GM23248 (cell line): ENCODE measurements around the gene NUDT4. TPM values are rescaled to one million over a fixed set of nuclear protein-coding genes. Genes with fewer than 3 reads are reported as not detected.
A peak's percentile ranks its signal among the peaks of the same experiment; 100 is the strongest.
"Not testable (repeated sequence)": the region's sequence is repeated elsewhere in the genome, so short reads cannot be mapped to it uniquely, and the experiment has no call there.

Experiments
- DNase-seq: peaks from one replicate; pipeline ENCODE4 v3.0.0-alpha.2; 2015
- H2AFZ ChIP-seq: fragments of 200-600 bp; sonication (generic); 2 replicates; pipeline ENCODE4 v1.6.1; 2016; ENCODE audit warnings: antibody characterized with exemption
- H3F3A ChIP-seq: fragments of 200-600 bp; sonication (generic); 2 replicates; pipeline ENCODE4 v1.6.1; 2016; ENCODE audit warnings: mild to moderate bottlenecking, antibody characterized with exemption, mixed run types; ENCODE audit not compliant: insufficient read depth
- H3K27ac ChIP-seq: fragments of 200-600 bp; sonication (generic); 2 replicates; pipeline ENCODE4 v1.5.1; 2016; ENCODE audit warnings: mild to moderate bottlenecking
- H3K27me3 ChIP-seq: fragments of 200-600 bp; sonication (generic); replicated peaks from 2 replicates; pipeline ENCODE4 v1.6.1; 2016; ENCODE audit warnings: mild to moderate bottlenecking; ENCODE audit not compliant: insufficient read depth
- H3K36me3 ChIP-seq: fragments of 200-600 bp; sonication (generic); 2 replicates; pipeline ENCODE4 v1.6.1; 2016; ENCODE audit warnings: low read depth, mild to moderate bottlenecking
- H3K4me1 ChIP-seq: fragments of 200-600 bp; sonication (generic); 2 replicates; pipeline ENCODE4 v1.6.1; 2016; ENCODE audit warnings: mild to moderate bottlenecking; ENCODE audit not compliant: insufficient read depth
- H3K4me2 ChIP-seq: fragments of 200-600 bp; sonication (generic); one replicate; pipeline ENCODE4 v1.6.1; 2016; ENCODE audit warnings: mild to moderate bottlenecking; ENCODE audit not compliant: unreplicated experiment
- H3K4me3 ChIP-seq: fragments of 200-600 bp; sonication (generic); 2 replicates; pipeline ENCODE4 v1.5.1; 2016; ENCODE audit warnings: mild to moderate bottlenecking
- H3K79me2 ChIP-seq: fragments of 200-600 bp; sonication (generic); 2 replicates; pipeline ENCODE4 v1.6.1; 2016; ENCODE audit warnings: mild to moderate bottlenecking; ENCODE audit not compliant: insufficient read depth
- H3K9ac ChIP-seq: fragments of 200-600 bp; sonication (generic); 2 replicates; pipeline ENCODE4 v1.6.1; 2016; ENCODE audit warnings: mild to moderate bottlenecking
- H3K9me2 ChIP-seq: fragments of 200-600 bp; sonication (generic); 2 replicates; pipeline ENCODE4 v1.6.1; 2016; ENCODE audit warnings: mixed run types, mild to moderate bottlenecking, moderate library complexity; ENCODE audit not compliant: insufficient read depth
- H3K9me3 ChIP-seq: fragments of 200-600 bp; sonication (generic); one replicate; pipeline ENCODE4 v1.6.1; 2017; ENCODE audit warnings: low read depth
- H4K20me1 ChIP-seq: fragments of 200-600 bp; sonication (generic); 2 replicates; pipeline ENCODE4 v1.6.0; 2016; ENCODE audit not compliant: insufficient read depth
- EZH2 ChIP-seq: fragments of 200-600 bp; sonication (generic); IDR thresholded peaks from 2 replicates; pipeline ENCODE4 v1.6.1; 2018; ENCODE audit warnings: antibody characterized with exemption, mild to moderate bottlenecking; ENCODE audit not compliant: insufficient read depth, poor library complexity, severe bottlenecking
- EZH2phosphoT487 ChIP-seq: fragments of 200-600 bp; sonication (generic); IDR thresholded peaks from 2 replicates; pipeline ENCODE4 v1.6.1; 2018; ENCODE audit warnings: antibody characterized with exemption, moderate library complexity, mild to moderate bottlenecking, low read depth; ENCODE audit not compliant: insufficient read depth
- WGBS, 2 experiments: methylation state at CpG; one replicate each; pipeline ENCODE4 v1.1.6; 2015 to 2017; ENCODE audit warnings: low lambda C conversion rate in 2 of 2, low coverage in 1 of 2; ENCODE audit errors: missing lambda C conversion rate in 2 of 2; 5-methylcytosine and 5-hydroxymethylcytosine counted together
- in situ Hi-C: fragments of 300-500 bp; cut with MboI; formaldehyde crosslinking; loops from 2 replicates; pipeline ENCODE4 v1.15.0; 2020
- polyA plus RNA-seq: library from polyadenylated mRNA; unstranded; fragments of >200 nt; fragmentation: Nextera tagmentation; extraction: Ambion mirVana; gene quantifications from 2 replicates; pipeline ENCODE4 v1.2.1, GENCODE V29; 2016
- total RNA-seq: library from RNA; depleted of rRNA; stranded (reverse); fragments of >200 nt; shearing (Covaris generic); gene quantifications from 2 replicates; pipeline ENCODE4 v1.2.3, GENCODE V29; 2014

Gene NUDT4
- total and polyA plus RNA-seq, 2 experiments from 2014 or later = 37.2 to 47.8 TPM

GRCh38 chr12:93412396-93412795, 34.7 kb downstream of the NUDT4 start:
- H3K9ac ChIP-seq, H3K4me3 ChIP-seq, H3K4me2 ChIP-seq, H2AFZ ChIP-seq, DNase-seq, H4K20me1 ChIP-seq, H3K9me2 ChIP-seq, H3K27me3 ChIP-seq, in situ Hi-C loops, H3K9me3 ChIP-seq, H3K27ac ChIP-seq: not testable (repeated sequence)
- Histone ChIP-seq H3F3A (peaks cover 57% of the 10 kb centered on the region), H3K79me2 (peaks cover 94% of the 10 kb centered on the region), H3K4me1 (peaks cover 53% of the 10 kb centered on the region), H3K36me3 (peaks cover 12% of the 10 kb centered on the region; the same call in 1 of the 2 replicates)
- WGBS, 2 experiments = 96 to 99% methylated on average over 8 of the region's 8 CpGs

- no peak for DNase-seq
- no peaks in the 10 kb centered on the region for H3K9me3 ChIP-seq
- H4K20me1 ChIP-seq = no peaks in the 10 kb centered on the region
- H3K9ac ChIP-seq = no peak overlapping the region
- WGBS, 2 experiments = 98 to 100% methylated on average over 3 of the region's 3 CpGs
- no peak overlapping the region for H2AFZ ChIP-seq
- H3K9me2 ChIP-seq = no peaks in the 10 kb centered on the region
- in situ Hi-C loops = no loop called here
- TF ChIP-seq EZH2phosphoT487 = no peak
- H3K4me3 ChIP-seq = no peak overlapping the region
- H3K27me3 ChIP-seq = no peaks in the 10 kb centered on the region
- peaks cover 12% of the 10 kb centered on the region; the same call in 1 of the 2 replicates for H3K36me3 ChIP-seq
- H3K27ac ChIP-seq = no peak overlapping the region
- H3K79me2 ChIP-seq = peaks cover 99% of the 10 kb centered on the region
- H3K4me2 ChIP-seq = no peak overlapping the region
- H3F3A ChIP-seq = peaks cover 50% of the 10 kb centered on the region
- peaks cover 53% of the 10 kb centered on the region for H3K4me1 ChIP-seq
Measured at GRCh38 chr12:93413064-93413463, 35.3 kb downstream of the NUDT4 start.

- no peaks in the 10 kb centered on the region for H3K27me3 ChIP-seq
- peak overlapping the region; percentile 36 for H3K4me3 ChIP-seq
- TF ChIP-seq EZH2phosphoT487 (no peak), EZH2 (no peak)
- H3K36me3 ChIP-seq = no peaks in the 10 kb centered on the region; the same call in 1 of the 2 replicates
- peak overlapping the region; percentile 68 for H3K4me2 ChIP-seq
- H3K27ac ChIP-seq = peak overlapping the region; percentile 64
- H3K79me2 ChIP-seq = peaks cover 100% of the 10 kb centered on the region
- no peaks in the 10 kb centered on the region for H4K20me1 ChIP-seq
- H3K4me1 ChIP-seq = peaks cover 34% of the 10 kb centered on the region
- peak; percentile 75 for DNase-seq
- in situ Hi-C loops = no loop called here
- no peaks in the 10 kb centered on the region for H3K9me3 ChIP-seq
- no peaks in the 10 kb centered on the region for H3K9me2 ChIP-seq
- 51 to 53% methylated on average over 3 of the region's 3 CpGs for WGBS, 2 experiments
- peak overlapping the region; percentile 19 for H3K9ac ChIP-seq
- peak overlapping the region; percentile 40; the same call in 1 of the 2 replicates for H2AFZ ChIP-seq
- H3F3A ChIP-seq = peaks cover 37% of the 10 kb centered on the region
Measured at GRCh38 chr12:93415723-93416464, 38.2 kb downstream of the NUDT4 start.

- TF ChIP-seq EZH2phosphoT487 (no peak), EZH2 (no peak)
- Histone ChIP-seq H3K4me1 (peaks cover 37% of the 10 kb centered on the region), H3K9me2 (no peaks in the 10 kb centered on the region), H3K27ac (no peak overlapping the region), H3K79me2 (peaks cover 100% of the 10 kb centered on the region), H3K4me3 (no peak overlapping the region), H3K27me3 (no peaks in the 10 kb centered on the region), H3K9ac (no peak overlapping the region), H4K20me1 (peaks cover 3% of the 10 kb centered on the region; the same call in 1 of the 2 replicates), H3K36me3 (no peaks in the 10 kb centered on the region), H3F3A (peaks cover 33% of the 10 kb centered on the region), H3K4me2 (no peak overlapping the region), H2AFZ (no peak overlapping the region), H3K9me3 (no peaks in the 10 kb centered on the region)
- DNase-seq = no peak
- in situ Hi-C loops = no loop called here
- WGBS, 2 experiments = 83 to 85% methylated on average over 4 of the region's 4 CpGs
Measured at GRCh38 chr12:93417967-93418480, 40.3 kb downstream of the NUDT4 start.
